ENCODE data around the gene THEMIS2.

Gene THEMIS2

DNA sequence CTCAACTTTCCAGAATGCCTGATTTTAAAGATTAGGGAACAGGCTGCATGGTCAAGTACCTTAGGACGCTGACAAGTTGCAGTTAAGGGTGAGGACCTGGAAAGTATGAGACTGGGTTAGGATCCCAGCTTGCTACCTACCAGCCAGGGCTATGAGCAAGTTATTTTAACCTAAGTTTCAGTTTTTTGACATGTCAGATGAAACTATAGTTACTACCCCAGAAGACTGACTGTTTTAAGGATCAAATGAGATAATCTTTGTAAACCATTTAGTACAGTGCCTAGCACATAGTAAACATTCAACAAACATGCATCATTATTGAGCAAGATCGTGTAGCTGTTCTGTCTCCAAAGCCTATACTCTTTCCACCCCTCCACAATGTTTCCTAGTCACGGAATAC is 14.4 kb downstream of the THEMIS2 start:
- DNase-seq (ENCODE audit: low spot score) = no peak

DNA sequence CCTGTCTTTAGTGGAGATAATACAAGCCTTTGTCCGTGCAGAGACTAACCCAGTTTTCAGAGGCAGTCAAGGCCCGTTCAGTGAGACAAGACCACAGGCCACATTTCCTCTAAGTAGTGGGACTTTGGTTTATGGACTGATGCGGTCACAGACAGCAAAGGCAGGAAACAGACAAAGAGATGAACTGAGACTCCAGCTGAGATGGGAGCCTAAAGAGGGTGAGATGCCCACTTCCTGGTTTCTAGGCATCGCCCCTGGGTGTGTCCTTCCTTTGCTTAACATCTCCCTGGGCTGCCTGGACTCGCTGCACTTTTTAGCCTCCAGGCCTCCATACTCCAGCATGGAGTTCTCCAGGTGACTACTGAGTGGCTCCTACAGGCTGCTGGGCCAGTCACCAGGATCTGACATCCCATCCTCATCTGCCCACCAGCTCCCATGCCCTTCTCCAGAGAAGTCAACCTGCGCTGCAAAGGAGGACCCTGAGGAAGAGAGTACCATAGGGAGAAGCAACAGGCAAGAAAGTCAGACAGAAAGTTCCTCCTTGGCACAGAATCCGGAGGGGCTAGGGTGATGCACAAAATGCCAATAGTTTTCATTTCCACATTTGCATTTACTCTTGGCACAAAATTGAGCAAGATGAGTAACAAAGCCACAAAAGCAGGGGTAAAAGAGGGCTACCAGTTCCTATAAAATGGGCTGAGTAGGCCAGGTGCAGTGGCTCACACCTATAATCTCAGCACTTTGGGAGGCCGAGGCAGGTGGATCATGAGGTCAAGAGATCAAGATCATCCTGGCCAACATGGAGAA is 15.1 kb downstream of the THEMIS2 start:
- DNase-seq (ENCODE audit: low spot score) = peak; percentile 47

DNA sequence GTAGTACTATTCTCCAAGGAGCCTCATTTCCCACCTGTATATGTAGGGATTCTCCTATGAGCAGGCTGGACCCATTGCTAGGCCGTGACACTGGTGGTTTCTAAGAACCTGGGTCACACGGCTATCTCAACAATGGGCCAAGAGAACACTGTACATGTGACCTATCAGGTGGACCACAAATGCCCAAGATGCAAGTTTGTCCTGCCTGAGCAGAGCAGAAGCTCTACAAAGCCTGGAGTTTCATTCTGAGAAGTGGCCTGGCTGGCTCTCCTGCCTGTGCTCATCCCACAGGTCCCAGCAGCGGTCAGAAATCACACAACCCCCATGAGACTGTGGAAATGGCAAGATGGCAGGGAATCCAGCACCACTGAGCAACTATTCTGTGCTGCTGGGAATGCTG is 17.2 kb downstream of the THEMIS2 start:
- DNase-seq (ENCODE audit: low spot score) = no peak

DNA sequence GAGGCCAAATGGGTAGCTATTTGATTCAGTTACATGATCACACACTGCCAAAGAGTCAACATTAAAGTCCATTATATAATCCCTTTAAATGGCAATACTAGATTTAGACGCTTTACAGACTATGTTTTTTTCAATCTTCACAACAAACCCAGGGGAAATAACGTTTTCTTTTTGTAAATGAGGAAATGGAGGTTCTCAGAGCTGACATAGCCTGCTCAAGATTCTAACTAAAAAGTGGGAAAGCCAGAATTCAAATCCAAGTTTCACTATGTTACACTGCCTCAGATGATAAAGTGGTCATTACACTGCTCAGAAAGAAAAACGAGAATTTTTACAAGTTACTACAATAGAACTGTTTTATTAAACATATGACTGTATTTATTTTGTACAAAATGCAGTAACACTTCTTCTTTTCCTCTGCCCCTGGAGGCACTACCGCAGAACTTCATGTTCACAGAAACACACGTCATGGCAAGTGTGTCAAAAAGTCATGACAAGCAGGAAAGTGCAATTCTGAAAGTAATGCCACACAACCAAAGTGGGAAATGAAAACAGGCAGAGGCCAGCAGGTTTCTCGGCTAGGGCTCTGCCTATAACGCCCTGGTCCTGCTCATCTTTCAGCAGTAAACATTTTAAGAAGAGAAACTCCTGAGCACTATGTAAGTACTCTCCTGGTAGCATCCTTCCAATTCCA is 19.0 kb downstream of the THEMIS2 start:
- DNase-seq (ENCODE audit: low spot score) = peak; percentile 92

DNA sequence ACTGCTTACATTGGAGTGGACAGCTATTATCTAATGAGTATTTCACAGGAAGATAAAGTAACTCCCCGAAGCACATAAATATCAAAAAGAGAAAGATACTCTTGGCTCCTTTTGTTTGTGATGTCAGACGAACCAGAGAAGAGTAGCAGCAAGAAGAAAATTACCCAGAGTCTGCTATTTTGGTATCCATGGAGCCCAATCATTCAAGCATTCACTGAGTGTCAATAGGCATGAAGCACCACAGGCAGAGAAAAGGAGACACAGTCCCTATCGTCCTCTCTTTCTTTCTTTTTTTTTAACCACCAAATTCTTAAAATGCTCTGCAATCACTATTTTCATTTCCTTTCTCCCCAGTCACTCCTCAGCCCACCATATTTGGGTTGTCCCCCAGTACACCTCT is 22.2 kb downstream of the THEMIS2 start:
- no peak for DNase-seq (ENCODE audit: low spot score)

DNA sequence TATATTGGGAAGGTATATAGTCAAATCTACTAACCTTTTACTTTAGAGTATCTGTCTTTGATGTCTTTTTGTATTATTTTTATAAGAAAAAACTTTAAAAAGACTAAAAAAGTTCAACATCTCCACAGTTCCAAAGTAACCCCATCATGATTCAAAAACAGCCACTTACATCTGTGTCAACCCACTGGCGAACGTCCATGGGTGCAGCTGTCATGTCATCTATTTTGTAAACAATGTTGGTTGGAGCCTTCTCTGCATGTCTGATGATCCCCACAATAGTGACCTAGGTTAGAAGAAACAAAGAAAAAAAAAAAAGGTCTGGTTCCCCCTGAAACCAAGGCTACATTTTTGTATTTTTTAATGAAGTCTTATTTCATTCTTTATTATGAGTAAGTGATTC is 34.4 kb downstream of the THEMIS2 start:
- DNase-seq (ENCODE audit: low spot score) = no peak

DNA sequence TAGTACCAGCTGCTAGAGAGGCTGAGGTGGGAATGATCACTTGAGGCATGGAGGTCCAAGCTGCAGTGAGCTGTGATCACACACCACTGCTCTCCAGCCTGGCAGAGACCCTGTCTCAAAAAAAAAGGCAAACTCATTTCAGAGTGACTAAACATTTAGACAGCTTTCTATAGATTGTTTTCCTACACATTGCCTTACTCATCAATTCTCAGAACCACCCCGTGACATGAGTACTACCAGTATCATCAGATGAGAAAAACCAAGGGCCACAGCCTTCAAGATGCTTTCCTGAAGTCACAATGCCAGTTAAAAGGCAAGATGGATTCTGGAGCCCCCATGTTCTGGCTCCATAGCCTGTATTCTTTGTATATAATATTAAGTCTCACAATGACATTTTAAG is 40.1 kb downstream of the THEMIS2 start:
- DNase-seq (ENCODE audit: low spot score) = no peak

DNA sequence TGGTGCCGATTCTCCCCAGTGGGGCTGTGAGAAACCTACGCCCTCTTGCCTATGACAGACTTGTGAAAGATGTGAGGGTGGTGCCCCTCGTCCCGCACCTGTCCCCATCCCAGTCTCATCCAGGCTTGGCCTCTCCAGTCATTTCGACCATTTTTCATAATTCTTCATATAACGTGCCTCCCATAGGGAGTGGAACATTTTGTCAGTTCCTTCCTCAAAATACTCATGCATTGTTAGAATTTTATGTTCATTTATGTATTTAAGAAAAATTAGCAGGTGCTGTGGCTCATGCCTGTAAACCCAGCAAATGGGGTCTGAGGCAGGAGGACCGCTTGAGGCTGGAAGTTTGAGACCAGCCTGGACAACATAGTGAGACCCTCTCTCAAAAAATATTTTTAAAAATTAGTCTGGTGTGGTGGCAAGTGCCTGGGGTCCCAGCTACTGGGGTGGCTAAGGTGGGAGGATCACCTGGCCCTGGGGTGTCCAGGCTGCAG is 42.8 kb downstream of the THEMIS2 start:
- DNase-seq (ENCODE audit: low spot score) = no peak

DNA sequence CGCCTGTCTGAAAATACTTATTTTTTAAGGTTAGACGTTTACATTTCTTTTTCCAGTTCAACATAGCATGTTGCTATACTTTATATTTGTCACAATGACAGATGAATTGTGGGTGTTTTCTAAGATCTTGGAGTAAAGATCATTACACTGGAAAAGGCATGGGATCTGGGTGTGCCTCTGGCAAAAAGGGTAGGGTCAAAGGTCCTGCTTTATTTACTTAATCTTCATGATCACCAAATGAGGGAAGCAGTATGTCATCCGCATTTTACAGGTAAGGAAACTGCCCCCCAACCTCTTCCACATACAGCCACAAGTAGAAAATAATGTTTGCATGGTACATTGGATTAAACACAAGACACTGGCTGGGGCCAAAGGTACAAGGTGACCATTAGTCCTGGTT is 49.9 kb downstream of the THEMIS2 start:
- no peak for DNase-seq (ENCODE audit: low spot score)

DNA sequence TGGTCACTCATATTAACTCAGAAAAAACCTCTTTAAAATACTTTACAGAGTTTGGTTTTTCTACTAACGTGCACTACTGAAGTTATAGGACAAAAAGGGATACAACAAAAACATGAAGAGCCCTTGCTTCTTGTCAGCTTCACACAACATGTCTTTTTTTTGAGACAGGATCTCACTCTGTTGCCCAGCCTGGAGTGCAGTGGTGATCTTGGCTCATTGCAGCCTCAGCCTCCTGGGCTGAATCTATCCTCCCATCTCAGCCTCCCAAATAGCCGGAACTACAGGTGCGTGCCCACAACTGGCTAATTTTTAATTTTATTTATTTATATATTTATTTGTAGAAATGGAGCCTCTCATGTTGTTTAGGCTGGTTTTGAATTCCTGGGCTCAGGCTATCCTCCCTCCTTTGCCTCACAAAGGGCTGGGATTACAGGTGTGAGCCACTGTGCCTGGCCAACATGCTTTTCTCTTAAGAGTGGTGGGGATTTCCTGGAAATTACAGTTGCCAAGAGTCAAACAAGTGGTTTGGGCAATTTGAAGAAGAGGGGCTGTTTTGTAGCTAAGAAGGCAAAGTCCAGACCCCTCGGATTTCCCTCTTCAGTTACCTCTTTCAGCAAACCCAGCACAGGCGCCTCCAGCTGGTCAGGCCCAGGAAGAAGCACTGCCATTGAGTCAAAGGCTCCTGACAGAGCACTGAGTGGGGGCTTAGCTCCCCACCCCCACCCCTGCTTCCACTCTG is 56.0 kb downstream of the THEMIS2 start:
- DNase-seq (ENCODE audit: low spot score) = no peak

DNA sequence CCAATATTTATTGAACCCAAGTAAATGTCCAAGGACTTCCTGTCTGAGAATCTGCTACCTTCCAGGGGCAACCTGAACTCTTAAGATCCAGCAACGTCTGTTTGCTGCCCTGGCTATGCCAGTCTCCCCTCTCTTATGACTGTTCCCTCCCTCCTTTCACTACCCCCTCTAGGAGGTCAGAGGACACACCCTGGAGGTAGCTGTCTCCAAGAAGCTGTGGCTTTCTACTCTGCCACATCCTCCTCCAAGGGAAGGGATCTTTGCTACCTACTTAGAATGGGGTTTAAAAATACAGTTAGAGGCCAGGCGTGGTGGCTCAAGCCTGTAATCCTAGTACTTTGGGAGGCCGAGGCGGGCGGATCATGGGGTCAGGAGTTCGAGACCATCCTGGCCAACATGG is 58.8 kb downstream of the THEMIS2 start:
- no peak for DNase-seq (ENCODE audit: low spot score)

DNA sequence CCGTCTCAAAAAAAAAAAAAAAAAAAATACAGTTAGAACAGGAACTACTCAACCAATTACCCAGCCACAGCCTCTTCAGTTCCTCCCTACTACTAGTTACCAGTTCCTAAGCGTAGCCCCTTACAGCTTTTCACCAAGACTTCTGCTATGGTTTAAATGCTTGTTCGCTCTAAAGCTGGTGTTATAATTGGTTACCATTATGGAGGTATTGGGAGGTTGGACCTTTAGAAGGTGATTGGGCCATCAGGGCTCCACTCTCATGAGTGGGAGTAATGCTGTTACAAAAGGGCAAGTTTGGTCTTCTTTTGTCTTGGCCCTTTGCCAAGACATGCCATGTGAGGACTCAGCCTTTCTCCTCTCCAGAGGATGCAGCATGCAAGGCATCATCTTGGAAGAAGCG is 59.4 kb downstream of the THEMIS2 start:
- DNase-seq (ENCODE audit: low spot score) = no peak

DNA sequence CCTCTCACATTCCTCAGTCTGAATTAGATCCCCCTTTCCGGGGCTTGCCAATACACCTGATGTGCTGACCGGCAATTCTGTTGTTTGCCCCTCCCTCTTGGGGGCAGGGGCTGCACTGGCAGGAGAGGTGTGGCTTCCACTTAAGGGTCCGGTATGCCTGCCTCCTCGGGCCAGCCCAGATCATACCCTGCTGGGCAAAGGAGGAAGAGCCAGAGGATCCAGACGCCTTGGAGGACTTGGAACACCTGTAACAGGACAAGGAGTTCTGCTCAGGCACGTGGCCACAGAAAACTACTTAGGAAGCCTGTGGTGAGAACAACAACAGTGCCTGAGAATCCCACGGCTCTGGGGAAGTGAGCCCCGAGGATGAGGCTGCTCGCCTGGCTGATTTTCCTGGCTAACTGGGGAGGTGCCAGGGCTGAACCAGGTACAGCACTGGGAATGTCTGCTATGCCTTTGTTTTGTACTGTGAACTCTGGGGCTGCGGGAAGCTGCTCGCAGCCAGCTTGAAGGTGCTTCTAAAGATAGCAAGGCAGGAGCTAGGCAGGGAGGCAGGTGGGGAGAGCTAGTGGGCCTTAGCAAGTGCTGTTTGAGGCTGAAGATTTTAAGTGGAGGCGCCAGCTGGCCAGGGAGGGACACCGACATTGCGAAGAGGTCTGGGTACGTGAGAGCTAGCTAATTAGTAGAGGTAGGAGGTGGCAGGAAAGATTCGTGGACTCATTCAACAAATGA is 62.6 kb downstream of the THEMIS2 start, which contains the start of gene SMPDL3B:
Gene SMPDL3B, plus strand, starts transcription at position 183 of the 732 bp plus-strand sequence. Its CDS starts 184 bp downstream, at position 367.
- peak; percentile 57 for DNase-seq (ENCODE audit: low spot score)

DNA sequence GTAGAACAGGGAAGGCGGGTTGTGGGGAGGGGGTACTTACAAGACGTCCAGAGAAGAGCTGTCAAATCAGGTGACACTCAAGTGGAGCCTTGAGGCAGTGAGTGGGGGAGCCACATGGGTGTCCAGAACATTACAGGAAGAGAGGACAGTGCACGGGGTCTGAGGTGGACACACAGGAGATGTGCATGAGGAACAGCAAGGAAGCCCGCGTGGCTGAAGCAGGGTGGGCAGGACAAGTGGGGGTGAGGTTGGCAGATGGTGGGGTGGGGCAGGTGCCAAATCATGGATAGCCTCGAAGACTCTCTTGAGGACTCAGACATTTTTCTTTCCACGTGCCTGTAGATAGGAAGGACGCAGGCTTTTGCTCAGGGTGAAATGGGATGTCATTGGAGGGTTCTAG is 63.4 kb downstream of the THEMIS2 start:
- DNase-seq (ENCODE audit: low spot score) = no peak
